Endodermal cell (in vitro differentiated cells): ENCODE results near the gene MRPL1. TPM values are rescaled to one million over a fixed set of nuclear protein-coding genes. Genes with fewer than 3 reads are reported as not detected.
"Not testable (repeated sequence)": the region's sequence is repeated elsewhere in the genome, so short reads cannot be mapped to it uniquely, and the experiment has no call there.

ENCODE experiments used
- DNase-seq: peaks from one replicate; pipeline ENCODE4 v3.0.0-alpha.2; 2017
- H3K27ac ChIP-seq: 2 replicates; pipeline ENCODE4 v1.5.1; 2013; ENCODE audit warnings: mild to moderate bottlenecking, low read depth, low read length, moderate library complexity
- H3K27me3 ChIP-seq: 2 replicates; pipeline ENCODE4 v1.6.1; 2013; ENCODE audit warnings: mild to moderate bottlenecking, low read length, moderate library complexity; ENCODE audit not compliant: insufficient read depth, control insufficient read depth, poor library complexity, severe bottlenecking
- H3K36me3 ChIP-seq: 2 replicates; pipeline ENCODE4 v1.7.0; 2013; ENCODE audit warnings: mild to moderate bottlenecking, low read length, moderate library complexity; ENCODE audit not compliant: control insufficient read depth, insufficient read depth
- H3K4me1 ChIP-seq: one replicate; pipeline ENCODE4 v1.7.0; 2013; ENCODE audit warnings: low read length; ENCODE audit not compliant: control insufficient read depth, insufficient read depth
- H3K4me3 ChIP-seq: 2 replicates; pipeline ENCODE4 v1.5.1; 2013; ENCODE audit warnings: mild to moderate bottlenecking, low read length, moderate library complexity
- H3K9ac ChIP-seq: 2 replicates; pipeline ENCODE4 v1.6.1; 2013; ENCODE audit warnings: mild to moderate bottlenecking, low read length, moderate library complexity; ENCODE audit not compliant: poor library complexity, severe bottlenecking; ENCODE audit errors: extremely low read depth
- H3K9me3 ChIP-seq: 2 replicates; pipeline ENCODE4 v1.6.1; 2013; ENCODE audit warnings: mild to moderate bottlenecking, low read length, moderate library complexity; ENCODE audit not compliant: control insufficient read depth
- H3K27ac Mint-ChIP-seq: 2 replicates; pipeline ENCODE4 v1.8.0; 2020; ENCODE audit warnings: mixed read lengths
- H3K27me3 Mint-ChIP-seq: 2 replicates; pipeline ENCODE4 v1.8.0; 2021; ENCODE audit warnings: mild to moderate bottlenecking, mixed read lengths; ENCODE audit not compliant: insufficient read depth
- H3K36me3 Mint-ChIP-seq: 2 replicates; pipeline ENCODE4 v1.8.0; 2020; ENCODE audit warnings: low read depth, mixed read lengths
- H3K4me1 Mint-ChIP-seq: 2 replicates; pipeline ENCODE4 v1.8.0; 2020; ENCODE audit warnings: mixed read lengths
- H3K4me3 Mint-ChIP-seq: 2 replicates; pipeline ENCODE4 v1.8.0; 2020; ENCODE audit warnings: mild to moderate bottlenecking, moderate library complexity, mixed read lengths
- H3K9me3 Mint-ChIP-seq: 2 replicates; pipeline ENCODE4 v1.8.0; 2020; ENCODE audit warnings: mild to moderate bottlenecking, mixed read lengths
- WGBS, 2 experiments: methylation state at CpG; one replicate each; pipeline versions ENCODE4 v1.1.5 to v1.1.7; 2013; ENCODE audit warnings: missing lambda C conversion rate in 2 of 2, mixed read lengths in 1 of 2; ENCODE audit not compliant: insufficient coverage in 1 of 2, insufficient read length in 1 of 2; 5-methylcytosine and 5-hydroxymethylcytosine counted together
- total RNA-seq, 2 donors: library from RNA; stranded (reverse); fragmentation: NEBNext Ultra II Directional in 1 of 2; extraction: Animal tissue kit (Norgen Biotek cat#: 25700) in 1 of 2; gene quantifications; 2 replicates in 1 of 2; 3 replicates in 1 of 2; pipeline ENCODE4 v1.2.1, GENCODE V29; 2021
- TF ChIP-seq, protein P1 (sequence below): fragments of 200-600 bp; sonication (generic); conservative IDR thresholded peaks from 2 replicates; pipeline ENCODE4 v1.5.0; 2021; ENCODE audit warnings: antibody characterized with exemption, mild to moderate bottlenecking

The MRPL1 gene
- total RNA-seq, 2 donors from 2014 or later, result 31.7 to 46.4 TPM

GRCh38 chr4:77861495-77861894, 1.1 kb upstream of the MRPL1 start:
- Histone ChIP-seq H3K4me3 (peak overlapping the region; percentile 91), H3K27ac (no peak overlapping the region), H3K27me3 (no peaks in the 10 kb centered on the region), H3K9ac (no peak overlapping the region), H3K4me1 (peaks cover 4% of the 10 kb centered on the region), H3K9me3 (no peaks in the 10 kb centered on the region), H3K36me3 (peaks cover 9% of the 10 kb centered on the region)
- DNase-seq, result no peak
- no peaks in the 10 kb centered on the region for H3K27me3 Mint-ChIP-seq
- H3K36me3 Mint-ChIP-seq, result peaks cover 9% of the 10 kb centered on the region
- H3K4me3 Mint-ChIP-seq, result peak overlapping the region; percentile 87
- H3K9me3 Mint-ChIP-seq, result no peaks in the 10 kb centered on the region
- TF ChIP-seq, protein P1, sequence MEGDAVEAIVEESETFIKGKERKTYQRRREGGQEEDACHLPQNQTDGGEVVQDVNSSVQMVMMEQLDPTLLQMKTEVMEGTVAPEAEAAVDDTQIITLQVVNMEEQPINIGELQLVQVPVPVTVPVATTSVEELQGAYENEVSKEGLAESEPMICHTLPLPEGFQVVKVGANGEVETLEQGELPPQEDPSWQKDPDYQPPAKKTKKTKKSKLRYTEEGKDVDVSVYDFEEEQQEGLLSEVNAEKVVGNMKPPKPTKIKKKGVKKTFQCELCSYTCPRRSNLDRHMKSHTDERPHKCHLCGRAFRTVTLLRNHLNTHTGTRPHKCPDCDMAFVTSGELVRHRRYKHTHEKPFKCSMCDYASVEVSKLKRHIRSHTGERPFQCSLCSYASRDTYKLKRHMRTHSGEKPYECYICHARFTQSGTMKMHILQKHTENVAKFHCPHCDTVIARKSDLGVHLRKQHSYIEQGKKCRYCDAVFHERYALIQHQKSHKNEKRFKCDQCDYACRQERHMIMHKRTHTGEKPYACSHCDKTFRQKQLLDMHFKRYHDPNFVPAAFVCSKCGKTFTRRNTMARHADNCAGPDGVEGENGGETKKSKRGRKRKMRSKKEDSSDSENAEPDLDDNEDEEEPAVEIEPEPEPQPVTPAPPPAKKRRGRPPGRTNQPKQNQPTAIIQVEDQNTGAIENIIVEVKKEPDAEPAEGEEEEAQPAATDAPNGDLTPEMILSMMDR, result no peak
- H3K4me1 Mint-ChIP-seq, result peaks cover 2% of the 10 kb centered on the region
- peak overlapping the region; percentile 99 for H3K27ac Mint-ChIP-seq
- WGBS, 2 experiments, result 100% methylated on average over 1 of the region's 1 CpG; no CpG with 5 or more reads in 1 of the 2 experiments

- Histone ChIP-seq H3K4me3 (peak overlapping the region; percentile 91), H3K9ac (peak overlapping the region; percentile 89)
- not testable (repeated sequence) for H3K27me3 ChIP-seq, H3K27ac ChIP-seq, H3K4me1 ChIP-seq, H3K36me3 ChIP-seq, H3K9me3 Mint-ChIP-seq, H3K27me3 Mint-ChIP-seq, H3K4me1 Mint-ChIP-seq, DNase-seq, H3K9me3 ChIP-seq
- 38 to 42% methylated on average over 9 to 14 of the region's 14 CpGs for WGBS, 2 experiments
- Mint-ChIP-seq H3K4me3 (peak overlapping the region; percentile 87), H3K36me3 (peaks cover 14% of the 10 kb centered on the region), H3K27ac (peak overlapping the region; percentile 99)
Observed at GRCh38 chr4:77863341-77863740, 711 bp downstream of the MRPL1 start.

DNA sequence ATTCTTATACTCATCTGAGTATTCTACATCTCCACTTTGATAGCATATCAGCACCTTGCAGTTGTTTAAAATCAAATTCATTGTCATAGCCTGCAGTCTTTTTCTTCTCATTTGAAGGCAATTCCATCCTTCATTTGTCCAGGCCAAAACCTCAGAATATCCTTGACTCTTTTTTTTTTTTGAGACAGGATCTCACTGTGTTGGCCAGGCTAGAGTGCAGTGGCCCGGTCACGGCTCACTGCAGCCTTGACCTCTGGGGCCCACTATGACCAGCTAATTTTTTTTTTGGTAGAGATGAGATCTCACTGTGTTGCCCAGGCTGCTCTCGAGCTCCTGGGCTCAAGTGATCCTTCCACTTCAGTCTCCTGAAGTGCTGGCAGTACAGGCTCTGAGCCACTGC, 2.6 kb downstream of the MRPL1 start:
- Mint-ChIP-seq H3K4me3 (no peak overlapping the region), H3K27me3 (no peaks in the 10 kb centered on the region)

More for the DNA sequence above, 2.6 kb downstream of the MRPL1 start:
- Histone ChIP-seq H3K4me3 (no peak overlapping the region), H3K27ac (no peak overlapping the region), H3K9ac (no peak overlapping the region), H3K36me3 (peaks cover 9% of the 10 kb centered on the region), H3K27me3 (no peaks in the 10 kb centered on the region), H3K4me1 (peaks cover 4% of the 10 kb centered on the region), H3K9me3 (no peaks in the 10 kb centered on the region)
- H3K4me1 Mint-ChIP-seq, result peaks cover 11% of the 10 kb centered on the region
- DNase-seq, result no peak
- peaks cover 14% of the 10 kb centered on the region for H3K36me3 Mint-ChIP-seq
- H3K9me3 Mint-ChIP-seq, result no peaks in the 10 kb centered on the region
- TF ChIP-seq, protein P1, result no peak
- WGBS, 2 experiments, result 94 to 96% methylated on average over 3 of the region's 3 CpGs
- no peak overlapping the region for H3K27ac Mint-ChIP-seq
